GM11168 (cell line): ENCODE measurements around the gene ABTB2.

Experiments
- in situ Hi-C: fragments of 300-500 bp; cut with MboI; formaldehyde crosslinking; loops from one replicate; pipeline ENCODE4 v1.12.0; 2022; ENCODE audit warnings: low sequenced_read_pairs; ENCODE audit not compliant: unreplicated experiment

ABTB2 gene

GRCh38 chr11:34165786-34166555 lies 191.8 kb downstream of the ABTB2 start:
- in situ Hi-C loops = loop anchor here (5.0 to 25.0 kb wide), 2 partner anchors 191 to 321 kb away; partner anchors contain the start of gene ABTB2

GRCh38 chr11:34165121-34165520 lies 192.7 kb downstream of the ABTB2 start:
- in situ Hi-C loops = loop anchor here (5.0 to 25.0 kb wide), 2 partner anchors 192 to 322 kb away; partner anchors contain the start of gene ABTB2

GRCh38 chr11:34162856-34163255 lies 195.0 kb downstream of the ABTB2 start:
- in situ Hi-C loops = loop anchor here (25.0 kb wide), 1 partner anchor 324 kb away; no protein-coding TSS in a partner anchor

GRCh38 chr11:34162493-34162820 lies 195.4 kb downstream of the ABTB2 start:
- in situ Hi-C loops = loop anchor here (25.0 kb wide), 1 partner anchor 325 kb away; no protein-coding TSS in a partner anchor

- in situ Hi-C loops = loop anchor here (25.0 kb wide), 1 partner anchor 325 kb away; no protein-coding TSS in a partner anchor
These were observed 195.9 kb downstream of the ABTB2 start for GRCh38 chr11:34161812-34162492.

- in situ Hi-C loops = loop anchor here (25.0 kb wide), 1 partner anchor 326 kb away; no protein-coding TSS in a partner anchor
These were observed 196.4 kb downstream of the ABTB2 start for GRCh38 chr11:34161361-34161760.

- in situ Hi-C loops = loop anchor here (25.0 kb wide), 1 partner anchor 327 kb away; no protein-coding TSS in a partner anchor
These were observed 197.0 kb downstream of the ABTB2 start for GRCh38 chr11:34160791-34161190.

- in situ Hi-C loops = loop anchor here (25.0 kb wide), 1 partner anchor 327 kb away; no protein-coding TSS in a partner anchor
These were observed 197.6 kb downstream of the ABTB2 start for GRCh38 chr11:34160049-34160721.

- in situ Hi-C loops = loop anchor here (25.0 kb wide), 1 partner anchor 329 kb away; no protein-coding TSS in a partner anchor
These were observed 199.1 kb downstream of the ABTB2 start for GRCh38 chr11:34158661-34159060.

GRCh38 chr11:34157163-34157562 lies 200.6 kb downstream of the ABTB2 start:
- in situ Hi-C loops = loop anchor here (25.0 kb wide), 1 partner anchor 330 kb away; no protein-coding TSS in a partner anchor

GRCh38 chr11:34155757-34156062 lies 202.1 kb downstream of the ABTB2 start:
- in situ Hi-C loops = loop anchor here (25.0 kb wide), 1 partner anchor 332 kb away; no protein-coding TSS in a partner anchor

- in situ Hi-C loops = loop anchor here (25.0 kb wide), 1 partner anchor 332 kb away; no protein-coding TSS in a partner anchor
These were observed 202.6 kb downstream of the ABTB2 start for GRCh38 chr11:34155057-34155756.

- in situ Hi-C loops = loop anchor here (25.0 kb wide), 1 partner anchor 333 kb away; no protein-coding TSS in a partner anchor
These were observed 203.5 kb downstream of the ABTB2 start for GRCh38 chr11:34154059-34154875.

GRCh38 chr11:34151916-34152845 lies 205.6 kb downstream of the ABTB2 start:
- in situ Hi-C loops = loop anchor here (25.0 kb wide), 1 partner anchor 335 kb away; no protein-coding TSS in a partner anchor

GRCh38 chr11:34151166-34151565 lies 206.6 kb downstream of the ABTB2 start:
- in situ Hi-C loops = loop anchor here (25.0 kb wide), 1 partner anchor 336 kb away; no protein-coding TSS in a partner anchor

GRCh38 chr11:34150494-34151151 lies 207.2 kb downstream of the ABTB2 start:
- in situ Hi-C loops = loop anchor here (25.0 kb wide), 1 partner anchor 337 kb away; no protein-coding TSS in a partner anchor

GRCh38 chr11:34149786-34150185 lies 208.0 kb downstream of the ABTB2 start:
- in situ Hi-C loops = loop anchor here (25.0 kb wide), 1 partner anchor 338 kb away; no protein-coding TSS in a partner anchor
